GM12873 (cell line): ENCODE data around the gene DARS1.

Experiments
- CTCF ChIP-seq: IDR thresholded peaks from 2 replicates; pipeline ENCODE4 v1.5.1; 2012; ENCODE audit warnings: low read depth, mild to moderate bottlenecking, moderate library complexity, low read length, control low read depth; ENCODE audit not compliant: insufficient read depth; ENCODE audit errors: missing control alignments

DARS1 gene

GRCh38 chr2:135985018-135985825, at the start of gene DARS1:
TSS of gene DARS1 (minus strand) at chr2:135985626. CDS start at chr2:135985468, 158 bp downstream.
- TF ChIP-seq CTCF, result no peak

GRCh38 chr2:136034629-136035028, 49.2 kb upstream of the DARS1 start:
- TF ChIP-seq CTCF, result no peak

GRCh38 chr2:136032817-136033535, 47.5 kb upstream of the DARS1 start:
- TF ChIP-seq CTCF, result no peak

GRCh38 chr2:136032192-136032591, 46.8 kb upstream of the DARS1 start:
- TF ChIP-seq CTCF, result no peak

- no peak for TF ChIP-seq CTCF
Measured at GRCh38 chr2:136031711-136032110, 46.3 kb upstream of the DARS1 start.

- no peak for TF ChIP-seq CTCF
Measured at GRCh38 chr2:136030406-136030805, 45.0 kb upstream of the DARS1 start.

- TF ChIP-seq CTCF, result no peak
Measured at GRCh38 chr2:136029149-136029548, 43.7 kb upstream of the DARS1 start.
